IMR-90 (cell line): ENCODE results near the gene TTC28. TPM values are rescaled to one million over a fixed set of nuclear protein-coding genes. Genes with fewer than 3 reads are reported as not detected.

Experiments used
- ATAC-seq: fragments of 200-7000 bp; cut with Tn5 transposase; 2 replicates; pipeline ENCODE4 v1.9.1; 2020; ENCODE audit warnings: low read depth, mild to moderate bottlenecking, moderate library complexity
- BruUV-seq: library from RNA; stranded (reverse); fragments of 400-500 nt; replicated peaks from 2 replicates; lab custom pipeline; 2021; lab: Mats Ljungman, UMichigan
- CTCF ChIA-PET: fragments of 300-600 bp; formaldehyde crosslinking; extraction: SDS; loops from one replicate; lab custom pipeline; 2021; ENCODE audit warnings: antibody characterized with exemption; lab: Yijun Ruan, JAX
- POLR2A ChIA-PET: fragments of 300-600 bp; sonication (Branson Sonifier 250); formaldehyde crosslinking; loops from one replicate; lab custom pipeline; 2022; ENCODE audit warnings: antibody characterized with exemption; ENCODE audit not compliant: unreplicated experiment; lab: Charles Lee
- DNase-seq: peaks from one replicate; pipeline ENCODE4 v3.0.0; 2013
- H2AFZ ChIP-seq: replicated peaks from 2 replicates; pipeline ENCODE3; 2013; ENCODE audit warnings: low read length, mild to moderate bottlenecking; ENCODE audit not compliant: poor library complexity
- H2AK5ac ChIP-seq: 2 replicates; pipeline ENCODE4 v1.6.1; 2013; ENCODE audit warnings: low read depth, low read length, inconsistent platforms
- H2AK9ac ChIP-seq: replicated peaks from 2 replicates; pipeline ENCODE3; 2013; ENCODE audit warnings: mild to moderate bottlenecking, low read depth, low read length, moderate library complexity; ENCODE audit not compliant: poor library complexity
- H2BK120ac ChIP-seq: 2 replicates; pipeline ENCODE4 v1.6.1; 2013; ENCODE audit warnings: low read depth, low read length, inconsistent platforms
- H2BK15ac ChIP-seq: 3 replicates; pipeline ENCODE4 v1.6.1; 2013; ENCODE audit warnings: low read depth, low read length, inconsistent platforms
- H2BK20ac ChIP-seq: 2 replicates; pipeline ENCODE4 v1.6.1; 2013; ENCODE audit warnings: low read depth, mild to moderate bottlenecking, inconsistent platforms, low read length, moderate library complexity
- H2BK5ac ChIP-seq: 2 replicates; pipeline ENCODE4 v1.6.1; 2013; ENCODE audit warnings: mild to moderate bottlenecking, low read depth, low read length, inconsistent platforms; ENCODE audit not compliant: poor library complexity, severe bottlenecking
- H3K14ac ChIP-seq: replicated peaks from 2 replicates; pipeline ENCODE4 v1.6.1; 2013; ENCODE audit warnings: low read depth, low read length, inconsistent platforms
- H3K18ac ChIP-seq: 2 replicates; pipeline ENCODE4 v1.6.1; 2013; ENCODE audit warnings: low read depth, low read length, control low read depth
- H3K23ac ChIP-seq: 2 replicates; pipeline ENCODE4 v1.6.1; 2013; ENCODE audit warnings: low read depth, low read length, inconsistent platforms
- H3K27ac ChIP-seq: 2 replicates; pipeline ENCODE4 v1.5.1; 2013; ENCODE audit warnings: mild to moderate bottlenecking, control low read depth, low read length; ENCODE audit not compliant: insufficient read depth
- H3K27me3 ChIP-seq: 2 replicates; pipeline ENCODE4 v1.6.1; 2013; ENCODE audit warnings: low read length; ENCODE audit not compliant: control insufficient read depth, insufficient read depth
- H3K36me3 ChIP-seq: 2 replicates; pipeline ENCODE4 v1.6.1; 2013; ENCODE audit warnings: low read length, mixed read lengths; ENCODE audit not compliant: control insufficient read depth, insufficient read depth
- H3K4ac ChIP-seq: 2 replicates; pipeline ENCODE4 v1.6.1; 2013; ENCODE audit warnings: low read depth, low read length, inconsistent platforms
- H3K4me1 ChIP-seq: 2 replicates; pipeline ENCODE4 v1.6.1; 2013; ENCODE audit warnings: low read length, mixed read lengths; ENCODE audit not compliant: control insufficient read depth, insufficient read depth
- H3K4me2 ChIP-seq: 2 replicates; pipeline ENCODE4 v1.6.1; 2013; ENCODE audit warnings: low read depth, mild to moderate bottlenecking, control low read depth, low read length, moderate library complexity
- H3K4me3 ChIP-seq: 2 replicates; pipeline ENCODE4 v1.5.1; 2013; ENCODE audit warnings: low read depth, mild to moderate bottlenecking, control low read depth, low read length, moderate library complexity; ENCODE audit not compliant: insufficient read depth
- H3K56ac ChIP-seq: 2 replicates; pipeline ENCODE4 v1.6.1; 2013; ENCODE audit warnings: low read length, inconsistent platforms; ENCODE audit not compliant: insufficient read depth; ENCODE audit errors: extremely low read depth
- H3K79me1 ChIP-seq, 2 experiments: 2 replicates each; pipeline ENCODE4 v1.6.1; 2013; ENCODE audit warnings: low read length in 2 of 2, inconsistent platforms in 1 of 2, low read depth in 1 of 2
- H3K9ac ChIP-seq: 2 replicates; pipeline ENCODE4 v1.6.1; 2013; ENCODE audit warnings: low read depth, low read length, control low read depth
- H3K9me1 ChIP-seq: 2 replicates; pipeline ENCODE4 v1.6.1; 2013; ENCODE audit warnings: low read length, inconsistent platforms; ENCODE audit not compliant: insufficient read depth
- H3K9me3 ChIP-seq: 2 replicates; pipeline ENCODE4 v1.6.1; 2013; ENCODE audit warnings: low read length; ENCODE audit not compliant: control insufficient read depth, insufficient read depth
- H4K20me1 ChIP-seq: 2 replicates; pipeline ENCODE4 v1.6.1; 2013; ENCODE audit warnings: low read length, inconsistent platforms; ENCODE audit not compliant: insufficient read depth
- H4K5ac ChIP-seq: 2 replicates; pipeline ENCODE4 v1.6.1; 2013; ENCODE audit warnings: mild to moderate bottlenecking, low read depth, low read length, control low read depth
- H4K8ac ChIP-seq, 2 experiments: 2 replicates each; pipeline ENCODE4 v1.6.1; 2013; ENCODE audit warnings: low read depth in 2 of 2, low read length in 2 of 2, control low read depth in 1 of 2, inconsistent platforms in 1 of 2
- H4K91ac ChIP-seq: 2 replicates; pipeline ENCODE4 v1.6.1; 2013; ENCODE audit warnings: low read depth, low read length, inconsistent platforms; ENCODE audit not compliant: insufficient read depth
- BHLHE40 ChIP-seq: fragments of 150-350 bp; IDR thresholded peaks from 2 replicates; pipeline ENCODE4 v1.6.1; 2016; ENCODE audit warnings: mild to moderate bottlenecking, low read depth, low read length
- CEBPB ChIP-seq: IDR thresholded peaks from 2 replicates; pipeline ENCODE4 v1.6.1; 2012; ENCODE audit warnings: low read depth, low read length, improper control_type of control experiment
- CHD1 ChIP-seq: IDR thresholded peaks from 2 replicates; pipeline ENCODE4 v1.6.1; 2012; ENCODE audit warnings: low read depth, low read length, improper control_type of control experiment
- CTCF ChIP-seq: conservative IDR thresholded peaks from 2 replicates; pipeline ENCODE4 v1.5.1; 2012; ENCODE audit warnings: mild to moderate bottlenecking, low read depth, low read length, improper control_type of control experiment
- ELK1 ChIP-seq: fragments of 150-350 bp; IDR thresholded peaks from 2 replicates; pipeline ENCODE4 v1.6.1; 2016; ENCODE audit warnings: low read depth, mild to moderate bottlenecking, low read length, moderate library complexity, borderline replicate concordance
- FOS ChIP-seq: fragments of 150-350 bp; IDR thresholded peaks from 2 replicates; pipeline ENCODE4 v1.6.1; 2016; ENCODE audit warnings: low read depth, low read length
- MAFK ChIP-seq: IDR thresholded peaks from 2 replicates; pipeline ENCODE4 v1.6.1; 2012; ENCODE audit warnings: low read depth, low read length, improper control_type of control experiment
- MAZ ChIP-seq: IDR thresholded peaks from 2 replicates; pipeline ENCODE4 v1.6.1; 2012; ENCODE audit warnings: low read depth, mild to moderate bottlenecking, low read length, improper control_type of control experiment, moderate library complexity, borderline replicate concordance
- MXI1 ChIP-seq: IDR thresholded peaks from 2 replicates; pipeline ENCODE4 v1.6.1; 2012; ENCODE audit warnings: low read depth, mild to moderate bottlenecking, low read length, moderate library complexity, borderline replicate concordance
- NFE2L2 ChIP-seq: fragments of 150-350 bp; IDR thresholded peaks from 2 replicates; pipeline ENCODE4 v1.6.1; 2016; ENCODE audit warnings: low read depth, mild to moderate bottlenecking, low read length
- POLR2A ChIP-seq: IDR thresholded peaks from 2 replicates; pipeline ENCODE4 v1.6.1; 2012; ENCODE audit warnings: mild to moderate bottlenecking, low read depth, low read length
- RAD21 ChIP-seq: IDR thresholded peaks from 2 replicates; pipeline ENCODE4 v1.6.1; 2012; ENCODE audit warnings: low read length, improper control_type of control experiment
- RCOR1 ChIP-seq: IDR thresholded peaks from 2 replicates; pipeline ENCODE4 v1.6.1; 2012; ENCODE audit warnings: mild to moderate bottlenecking, low read length, improper control_type of control experiment; ENCODE audit not compliant: insufficient replicate concordance
- RFX5 ChIP-seq: IDR thresholded peaks from 2 replicates; pipeline ENCODE4 v1.8.0; 2012; ENCODE audit warnings: low read depth, mild to moderate bottlenecking, low read length, moderate library complexity
- SMC3 ChIP-seq: fragments of 150-350 bp; IDR thresholded peaks from 2 replicates; pipeline ENCODE4 v1.6.1; 2016; ENCODE audit warnings: low read depth, mild to moderate bottlenecking, antibody characterized with exemption, low read length, moderate library complexity
- USF2 ChIP-seq: fragments of 150-350 bp; IDR thresholded peaks from 2 replicates; pipeline ENCODE4 v1.6.1; 2017; ENCODE audit warnings: mild to moderate bottlenecking, antibody characterized with exemption, low read length, low read depth
- WGBS, 2 experiments: methylation state at CpG; one replicate each; pipeline versions ENCODE4 v1.1.5 to v1.1.7; 2013; ENCODE audit warnings: missing lambda C conversion rate in 2 of 2; ENCODE audit not compliant: insufficient read length in 1 of 2; ENCODE audit errors: extremely low coverage in 2 of 2; 5-methylcytosine and 5-hydroxymethylcytosine counted together
- dilution Hi-C: fragments of 300-500 bp; cut with HindIII; formaldehyde crosslinking; loops from one replicate; pipeline ENCODE4 v1.14.3; 2018; ENCODE audit warnings: low sequenced_read_pairs; ENCODE audit not compliant: unreplicated experiment
- in situ Hi-C: fragments of 300-500 bp; cut with MboI; formaldehyde crosslinking; loops from 3 replicates; pipeline ENCODE4 v1.14.3; 2019; ENCODE audit warnings: low sequenced_read_pairs, inconsistent platforms, mixed read lengths
- intact Hi-C: fragments of 100-400 bp; cut with micrococcal nuclease; formaldehyde crosslinking; loops from 2 replicates; pipeline ENCODE4 v1.10.0; 2022
- polyA plus RNA-seq, 3 experiments: library from polyadenylated mRNA; depleted of rRNA; stranded (reverse); fragments of >200 nt; gene quantifications; 2 replicates each; pipeline ENCODE4 v1.2.3, GENCODE V29; 2012; ENCODE audit warnings: low replicate concordance in 1 of 3
- total RNA-seq: library from RNA; depleted of rRNA; stranded (reverse); fragments of >200 nt; gene quantifications from 2 replicates; pipeline ENCODE4 v1.2.3, GENCODE V29; 2012

The TTC28 gene
- total and polyA plus RNA-seq, 2 of the 4 experiments (the other 2 are of a cell fraction), result 5.6 to 13.3 TPM

- H3K9ac ChIP-seq, result no peak overlapping the region
- H4K8ac ChIP-seq, result no peak overlapping the region
- no peak overlapping the region for H4K91ac ChIP-seq
- no peak overlapping the region for H3K4me2 ChIP-seq
- H3K36me3 ChIP-seq, result no peaks in the 10 kb centered on the region
- ATAC-seq, result no peak
- H3K4me1 ChIP-seq, result peaks cover 1% of the 10 kb centered on the region; the same call in 1 of the 2 replicates
- no peak for TF ChIP-seq BHLHE40
- TF ChIP-seq MXI1, result no peak
- TF ChIP-seq CEBPB, result no peak
- no peak for TF ChIP-seq USF2
- TF ChIP-seq CTCF, result no peak
- TF ChIP-seq RFX5, result no peak
- no peak for TF ChIP-seq RAD21
- TF ChIP-seq FOS, result no peak
- no peak for TF ChIP-seq RCOR1
- TF ChIP-seq POLR2A, result no peak
- TF ChIP-seq MAZ, result no peak
- TF ChIP-seq NFE2L2, result no peak
- TF ChIP-seq CHD1, result no peak
- no peak for TF ChIP-seq MAFK
- no peak for TF ChIP-seq ELK1
- TF ChIP-seq SMC3, result no peak
- H3K27me3 ChIP-seq, result no peaks in the 10 kb centered on the region
- H4K20me1 ChIP-seq, result peaks cover 9% of the 10 kb centered on the region; the same call in 1 of the 2 replicates
- H3K4ac ChIP-seq, result no peak overlapping the region
- CTCF ChIA-PET, result no interaction called here
- no CpG with 5 or more reads among the region's 3 CpGs for WGBS, 2 experiments
- no peak overlapping the region for H2BK5ac ChIP-seq
- no peak overlapping the region for H2BK15ac ChIP-seq
- H3K18ac ChIP-seq, result no peak overlapping the region
- H3K27ac ChIP-seq, result no peak overlapping the region
- H3K79me1 ChIP-seq, result peaks cover 0 to 8% of the 10 kb centered on the region in 2 experiments; a peak in 2 of 4 replicates
- no TSS peak for BruUV-seq
- intact Hi-C loops (no loop called here), in situ Hi-C loops (no loop called here), dilution Hi-C loops (no loop called here)
- H4K5ac ChIP-seq, result no peak overlapping the region
- H2AK5ac ChIP-seq, result no peak overlapping the region
- DNase-seq, result peak; percentile 4
- no peak overlapping the region for H3K23ac ChIP-seq
- H2AFZ ChIP-seq, result no peak overlapping the region
- H2AK9ac ChIP-seq, result no peak overlapping the region
- no peak overlapping the region for H2BK120ac ChIP-seq
- H3K4me3 ChIP-seq, result no peak overlapping the region
- H3K9me1 ChIP-seq, result no peaks in the 10 kb centered on the region
- no peak overlapping the region for H3K14ac ChIP-seq
- POLR2A ChIA-PET, result no interaction called here
- peaks cover 5% of the 10 kb centered on the region; the same call in 1 of the 2 replicates for H3K9me3 ChIP-seq
- H3K56ac ChIP-seq, result no peak overlapping the region
- H2BK20ac ChIP-seq, result no peak overlapping the region
These were observed 8.9 kb downstream of the TTC28 start for GRCh38 chr22:28670756-28671155.
